HG03571 (cell line): ENCODE measurements around the gene RANBP3.
"Not testable (repeated sequence)": the region's sequence is repeated elsewhere in the genome, so short reads cannot be mapped to it uniquely, and the experiment has no call there.

Experiments used
- ATAC-seq: cut with Tn5 transposase; IDR thresholded peaks from one replicate; pipeline ENCODE4 v1.9.1; 2021; ENCODE audit not compliant: unreplicated experiment

The RANBP3 gene

GRCh38 chr19:5967994-5968430 lies 9.9 kb downstream of the RANBP3 start:
- no peak for ATAC-seq

- ATAC-seq: no peak
Measured at GRCh38 chr19:5967571-5967970, 10.4 kb downstream of the RANBP3 start.

GRCh38 chr19:5966941-5967340 lies 11.0 kb downstream of the RANBP3 start:
- no peak for ATAC-seq

- ATAC-seq: no peak
Measured at GRCh38 chr19:5966215-5966614, 11.7 kb downstream of the RANBP3 start.

- no peak for ATAC-seq
Measured at GRCh38 chr19:5964816-5965565, 12.9 kb downstream of the RANBP3 start.

GRCh38 chr19:5963855-5964254 lies 14.1 kb downstream of the RANBP3 start:
- ATAC-seq: no peak

GRCh38 chr19:5963259-5963658 lies 14.7 kb downstream of the RANBP3 start:
- not testable (repeated sequence) for ATAC-seq

- no peak for ATAC-seq
Measured at GRCh38 chr19:5961969-5962945, 15.7 kb downstream of the RANBP3 start.

- ATAC-seq: not testable (repeated sequence)
Measured at GRCh38 chr19:5961641-5961968, 16.3 kb downstream of the RANBP3 start.

GRCh38 chr19:5960005-5961001 lies 17.6 kb downstream of the RANBP3 start:
- no peak for ATAC-seq

- ATAC-seq: no peak
Measured at GRCh38 chr19:5959260-5960004, 18.5 kb downstream of the RANBP3 start.

- ATAC-seq: no peak
Measured at GRCh38 chr19:5958851-5959122, 19.2 kb downstream of the RANBP3 start.

GRCh38 chr19:5958074-5958850 lies 19.7 kb downstream of the RANBP3 start:
- no peak for ATAC-seq

GRCh38 chr19:5957170-5957569 lies 20.8 kb downstream of the RANBP3 start:
- no peak for ATAC-seq

- no peak for ATAC-seq
Measured at GRCh38 chr19:5956728-5957127, 21.2 kb downstream of the RANBP3 start.

GRCh38 chr19:5956323-5956722 lies 21.6 kb downstream of the RANBP3 start:
- ATAC-seq: no peak

GRCh38 chr19:5955636-5955935 lies 22.4 kb downstream of the RANBP3 start:
- ATAC-seq: no peak

- no peak for ATAC-seq
Measured at GRCh38 chr19:5954293-5954692, 23.6 kb downstream of the RANBP3 start.

- ATAC-seq: no peak
Measured at GRCh38 chr19:5953680-5954213, 24.2 kb downstream of the RANBP3 start.
